ENCODE measurements around the gene TGFBR2.

Gene TGFBR2

DNA sequence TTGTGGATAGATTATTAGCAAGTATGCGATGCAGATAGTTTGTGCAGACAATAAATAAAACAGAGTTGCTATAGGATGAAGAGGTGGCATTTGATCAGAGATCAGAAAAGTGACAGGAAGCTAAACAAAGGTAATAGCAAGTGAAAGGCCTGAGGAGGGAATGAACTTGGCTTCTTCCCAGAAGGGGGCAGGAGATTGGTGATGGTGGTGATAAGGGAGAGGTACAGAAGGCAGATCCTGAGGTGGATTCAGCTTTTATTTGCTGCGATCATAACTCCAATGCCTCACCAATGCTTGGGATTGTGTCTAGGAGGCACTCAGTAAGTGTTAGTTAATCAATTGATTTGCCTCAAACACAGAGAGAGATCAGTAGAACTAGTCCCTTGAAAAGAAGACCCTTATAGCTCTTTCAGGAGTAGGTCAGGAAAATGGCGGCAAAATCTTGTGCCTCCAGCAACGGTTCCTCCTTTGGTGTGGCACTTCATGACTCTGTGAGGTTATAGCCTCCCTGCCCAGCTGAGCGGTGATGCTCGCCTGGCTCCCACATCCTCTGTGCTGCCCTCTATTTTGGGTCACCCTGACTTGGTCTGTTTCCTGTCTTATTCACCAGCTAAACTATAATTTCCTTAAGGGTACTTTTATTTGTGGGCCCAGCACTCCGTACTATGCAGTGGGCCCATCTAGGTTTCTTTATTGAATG lies 37.5 kb downstream of the TGFBR2 start:
- H3K4me1 Mint-ChIP-seq: no peaks in the 10 kb centered on the region
- H3K4me3 Mint-ChIP-seq: no peak overlapping the region
- H3K36me3 Mint-ChIP-seq (ENCODE audit: low read depth): peaks cover 31% of the 10 kb centered on the region
- no peak for TF ChIP-seq CTCF (IDR thresholded peaks at IDR 0.05)
- no peak for DNase-seq
- no peaks in the 10 kb centered on the region for H3K9me3 Mint-ChIP-seq
- H3K27ac Mint-ChIP-seq: no peak overlapping the region
- H3K27me3 Mint-ChIP-seq (ENCODE audit: low read depth, poor library complexity): peaks cover 2% of the 10 kb centered on the region

GRCh38 chr3:30644615-30645014 lies 38.2 kb downstream of the TGFBR2 start:
- Mint-ChIP-seq H3K27me3 (ENCODE audit: low read depth, poor library complexity) (peaks cover 2% of the 10 kb centered on the region), H3K9me3 (no peaks in the 10 kb centered on the region), H3K4me3 (no peak overlapping the region), H3K4me1 (no peaks in the 10 kb centered on the region), H3K27ac (no peak overlapping the region), H3K36me3 (ENCODE audit: low read depth) (peaks cover 31% of the 10 kb centered on the region)
- DNase-seq: no peak
- TF ChIP-seq CTCF (IDR thresholded peaks at IDR 0.05): no peak

DNA sequence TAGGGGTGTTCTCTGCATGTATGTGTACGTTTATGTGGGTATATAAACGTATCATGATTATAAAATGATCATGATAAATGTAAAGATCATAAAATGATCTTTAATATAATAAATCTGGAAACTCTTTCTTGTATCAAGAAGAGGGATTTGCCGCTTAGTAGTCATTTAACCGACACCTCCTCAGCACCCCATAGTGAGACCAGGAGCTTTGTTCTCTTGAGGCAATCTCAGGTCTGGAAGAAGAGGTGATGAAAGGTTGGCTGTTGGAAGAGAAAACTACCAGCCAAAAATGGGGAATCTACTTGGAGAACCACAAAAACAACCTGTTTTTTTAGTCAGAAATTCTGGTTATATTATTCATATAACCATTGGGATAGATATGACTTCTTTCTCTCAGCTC lies 38.7 kb downstream of the TGFBR2 start:
- H3K27me3 Mint-ChIP-seq (ENCODE audit: low read depth, poor library complexity): peaks cover 2% of the 10 kb centered on the region
- no peaks in the 10 kb centered on the region for H3K4me1 Mint-ChIP-seq
- no peak overlapping the region for H3K27ac Mint-ChIP-seq
- H3K9me3 Mint-ChIP-seq: no peaks in the 10 kb centered on the region
- DNase-seq: no peak
- H3K36me3 Mint-ChIP-seq (ENCODE audit: low read depth): peaks cover 33% of the 10 kb centered on the region
- no peak overlapping the region for H3K4me3 Mint-ChIP-seq
- TF ChIP-seq CTCF (IDR thresholded peaks at IDR 0.05): no peak

GRCh38 chr3:30646181-30646876 lies 39.9 kb downstream of the TGFBR2 start:
- Mint-ChIP-seq H3K27me3 (ENCODE audit: low read depth, poor library complexity) (peaks cover 2% of the 10 kb centered on the region), H3K27ac (no peak overlapping the region), H3K4me3 (no peak overlapping the region), H3K36me3 (ENCODE audit: low read depth) (peaks cover 45% of the 10 kb centered on the region), H3K4me1 (no peaks in the 10 kb centered on the region), H3K9me3 (no peaks in the 10 kb centered on the region)
- no peak for DNase-seq
- TF ChIP-seq CTCF (IDR thresholded peaks at IDR 0.05): no peak

- H3K36me3 Mint-ChIP-seq (ENCODE audit: low read depth): peaks cover 53% of the 10 kb centered on the region
- no peak for TF ChIP-seq CTCF (IDR thresholded peaks at IDR 0.05)
- no peak overlapping the region for H3K27ac Mint-ChIP-seq
- no peak overlapping the region for H3K4me3 Mint-ChIP-seq
- H3K27me3 Mint-ChIP-seq (ENCODE audit: low read depth, poor library complexity): no peaks in the 10 kb centered on the region
- no peaks in the 10 kb centered on the region for H3K4me1 Mint-ChIP-seq
- no peaks in the 10 kb centered on the region for H3K9me3 Mint-ChIP-seq
- DNase-seq: no peak
Observed at GRCh38 chr3:30646961-30647752, 40.8 kb downstream of the TGFBR2 start.

Data from nephron progenitor cell (in vitro differentiated cells).